ENCODE data around the gene NONO. TPM values are rescaled to one million over a fixed set of nuclear protein-coding genes. Genes with fewer than 3 reads are reported as not detected.

Gene NONO
- total RNA-seq, 1 experiment from 2014 or later = 545 TPM

Other genes with a start within 250 kb of the NONO start
- gene SNX12, start 215.3 kb upstream of the NONO start, total RNA-seq (2014; rRNA removed; shearing (Covaris generic)) = 56.0 and 63.4 TPM in 2 replicates
- gene FOXO4, start 187.8 kb upstream of the NONO start, total RNA-seq (2014; rRNA removed; shearing (Covaris generic)) = 3.7 and 4.1 TPM in 2 replicates
- not detected in 2 replicates for gene CXorf65, start 176.9 kb upstream of the NONO start, total RNA-seq (2014; rRNA removed; shearing (Covaris generic))
- gene IL2RG, start 172.1 kb upstream of the NONO start, total RNA-seq (2014; rRNA removed; shearing (Covaris generic)) = not detected in 2 replicates
- gene MED12, start 165.0 kb upstream of the NONO start, total RNA-seq (2014; rRNA removed; shearing (Covaris generic)) = 12.8 and 18.1 TPM in 2 replicates
- gene NLGN3, start 138.8 kb upstream of the NONO start, total RNA-seq (2014; rRNA removed; shearing (Covaris generic)) = 0.58 and 0.69 TPM in 2 replicates
- gene GJB1, start 60.4 kb upstream of the NONO start, total RNA-seq (2014; rRNA removed; shearing (Covaris generic)) = not detected in 2 replicates
- 13.4 and 14.7 TPM in 2 replicates for gene ZMYM3, start 29.5 kb upstream of the NONO start, total RNA-seq (2014; rRNA removed; shearing (Covaris generic))
- 1.6 and 2.9 TPM in 2 replicates for gene ITGB1BP2, start 18.1 kb downstream of the NONO start, total RNA-seq (2014; rRNA removed; shearing (Covaris generic))
- 24.1 and 27.3 TPM in 2 replicates for gene TAF1, start 82.7 kb downstream of the NONO start, total RNA-seq (2014; rRNA removed; shearing (Covaris generic))
- gene OGT, start 249.5 kb downstream of the NONO start, total RNA-seq (2014; rRNA removed; shearing (Covaris generic)) = 274 and 379 TPM in 2 replicates

Measured in NCI-H460 (cell line).